Sigmoid colon (tissue), 4 donors: ENCODE results near the gene EPB41L1.

Experiments
- EP300 ChIP-seq, 4 donors: sonication (generic); formaldehyde crosslinking; IDR thresholded peaks; one replicate each; pipeline ENCODE4 v1.6.1; 2017; ENCODE audit warnings: antibody characterized with exemption in 4 of 4
- POLR2A ChIP-seq, 2 donors: fragments of 450-650 bp; IDR thresholded peaks; one replicate each; pipeline ENCODE4 v1.6.1; 2016; ENCODE audit warnings: antibody characterized with exemption in 2 of 2, mild to moderate bottlenecking in 2 of 2, moderate library complexity in 2 of 2
- POLR2AphosphoS5 ChIP-seq, 4 donors: sonication (generic); formaldehyde crosslinking; IDR thresholded peaks; one replicate each; pipeline ENCODE4 v1.6.1; 2017; ENCODE audit warnings: antibody characterized with exemption in 4 of 4
- TF ChIP-seq, protein P1 (sequence below), 4 experiments: fragments of 450-650 bp in 3 of 4; fragments of 200-600 bp in 1 of 4; IDR thresholded peaks; one replicate each; pipeline ENCODE4 v1.5.1; 2016 to 2019; ENCODE audit warnings: antibody characterized with exemption in 4 of 4, mild to moderate bottlenecking in 3 of 4, moderate library complexity in 2 of 4

DNA sequence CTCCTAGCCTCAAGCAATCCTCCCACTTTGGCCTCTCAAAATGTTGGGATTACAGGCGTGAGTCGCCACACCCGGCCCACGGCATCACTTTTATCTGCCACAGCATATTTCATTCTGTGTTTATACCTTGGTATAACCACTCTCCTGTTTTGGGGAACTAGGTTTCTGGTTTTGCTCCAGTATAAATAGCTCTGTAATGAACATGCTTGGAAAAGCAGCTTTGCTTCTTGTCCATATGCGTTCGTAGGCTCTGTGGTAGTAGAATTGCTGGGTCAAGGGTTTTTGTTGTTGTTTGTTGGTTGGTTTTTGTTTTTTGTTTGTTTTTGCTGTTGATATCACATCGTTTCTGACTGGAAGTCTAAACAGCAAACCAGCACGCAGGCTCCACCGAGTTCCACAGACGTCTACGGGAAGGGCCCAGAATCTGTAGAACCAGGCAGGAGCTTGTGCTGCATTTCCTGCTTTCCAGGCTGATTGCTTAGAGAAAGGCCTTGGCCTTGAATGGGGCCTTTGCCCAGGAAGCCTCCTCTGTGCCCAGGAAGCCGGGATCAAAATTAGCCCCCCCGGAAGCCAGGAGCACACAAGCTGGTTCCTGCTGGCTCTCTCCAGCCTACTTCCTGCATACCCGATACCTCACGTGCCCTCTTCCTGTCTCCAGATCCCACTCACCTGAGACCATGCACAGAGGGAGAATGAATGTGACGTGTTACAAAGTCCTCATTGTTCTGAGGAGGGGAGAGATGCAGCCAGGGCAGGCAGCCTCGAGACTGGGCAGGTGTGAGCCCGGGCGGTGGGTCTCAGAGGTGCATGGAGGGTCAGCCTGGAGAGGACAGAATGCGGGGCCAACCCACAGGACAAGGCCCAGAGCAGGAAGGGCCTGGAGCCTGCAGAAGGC, 116.5 kb downstream of the EPB41L1 start:
- TF ChIP-seq POLR2A (IDR thresholded peaks at IDR 0.05) = no peak
- TF ChIP-seq, protein P1, sequence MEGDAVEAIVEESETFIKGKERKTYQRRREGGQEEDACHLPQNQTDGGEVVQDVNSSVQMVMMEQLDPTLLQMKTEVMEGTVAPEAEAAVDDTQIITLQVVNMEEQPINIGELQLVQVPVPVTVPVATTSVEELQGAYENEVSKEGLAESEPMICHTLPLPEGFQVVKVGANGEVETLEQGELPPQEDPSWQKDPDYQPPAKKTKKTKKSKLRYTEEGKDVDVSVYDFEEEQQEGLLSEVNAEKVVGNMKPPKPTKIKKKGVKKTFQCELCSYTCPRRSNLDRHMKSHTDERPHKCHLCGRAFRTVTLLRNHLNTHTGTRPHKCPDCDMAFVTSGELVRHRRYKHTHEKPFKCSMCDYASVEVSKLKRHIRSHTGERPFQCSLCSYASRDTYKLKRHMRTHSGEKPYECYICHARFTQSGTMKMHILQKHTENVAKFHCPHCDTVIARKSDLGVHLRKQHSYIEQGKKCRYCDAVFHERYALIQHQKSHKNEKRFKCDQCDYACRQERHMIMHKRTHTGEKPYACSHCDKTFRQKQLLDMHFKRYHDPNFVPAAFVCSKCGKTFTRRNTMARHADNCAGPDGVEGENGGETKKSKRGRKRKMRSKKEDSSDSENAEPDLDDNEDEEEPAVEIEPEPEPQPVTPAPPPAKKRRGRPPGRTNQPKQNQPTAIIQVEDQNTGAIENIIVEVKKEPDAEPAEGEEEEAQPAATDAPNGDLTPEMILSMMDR (IDR thresholded peaks at IDR 0.05) = no peak
- no peak for TF ChIP-seq EP300 (IDR thresholded peaks at IDR 0.05)
- no peak for TF ChIP-seq POLR2AphosphoS5 (IDR thresholded peaks at IDR 0.05)
